SW 1271 (cell line): Measurements from ENCODE around the gene ZBTB48.
"Not testable (repeated sequence)": the region's sequence is repeated elsewhere in the genome, so short reads cannot be mapped to it uniquely, and the experiment has no call there.

ENCODE experiments used
- DNase-seq, 2 experiments: peaks; one replicate each; lab custom pipeline; 2025; lab: John Stamatoyannopoulos, UW

ZBTB48 gene

GRCh38 chr1:6591222-6591621, 11.4 kb downstream of the ZBTB48 start:
- DNase-seq = no peak

GRCh38 chr1:6591644-6592043, 11.8 kb downstream of the ZBTB48 start:
- no peak for DNase-seq

DNA sequence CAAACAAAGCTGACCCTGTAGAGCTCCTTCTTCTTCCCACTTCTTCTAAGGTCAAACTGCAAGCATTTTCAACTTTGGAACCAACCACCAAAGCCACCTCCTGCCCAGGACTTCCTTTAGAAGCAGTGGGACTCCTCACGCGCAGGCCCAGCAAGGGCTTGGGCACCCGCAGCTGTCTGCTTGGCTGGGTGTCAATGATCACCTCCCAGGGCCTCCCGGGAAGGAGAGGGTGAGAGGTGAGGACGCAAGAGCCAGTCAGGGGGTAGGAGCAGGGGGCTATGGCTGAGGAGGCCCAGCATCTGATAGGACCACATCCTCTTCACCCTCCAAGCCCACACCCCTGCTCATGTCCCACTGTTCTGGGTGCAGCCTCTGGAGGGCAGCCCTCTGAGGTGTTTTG, 12.6 kb downstream of the ZBTB48 start:
- no peak for DNase-seq

GRCh38 chr1:6592865-6593593, 13.2 kb downstream of the ZBTB48 start:
- DNase-seq = no peak

DNA sequence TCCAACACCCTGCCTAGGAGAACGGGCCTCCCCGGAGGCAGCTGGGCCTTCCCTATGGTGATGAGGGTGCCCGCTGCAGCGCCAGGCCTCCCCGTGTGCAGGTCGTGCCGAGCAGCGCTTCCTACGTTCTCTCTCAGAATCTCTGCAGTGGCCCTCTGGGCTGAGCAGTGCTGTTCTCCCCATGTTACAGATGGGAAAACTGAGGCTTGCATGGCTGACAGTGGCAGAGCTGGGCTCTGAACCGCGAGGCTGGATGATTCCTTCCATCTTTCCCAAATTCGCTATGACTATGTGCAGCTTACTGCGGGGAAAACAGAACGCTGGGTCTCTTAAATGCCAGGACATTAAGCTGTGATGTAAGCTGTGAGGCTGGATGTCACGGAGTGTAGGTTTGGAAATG, 14.0 kb downstream of the ZBTB48 start:
- DNase-seq = no peak

GRCh38 chr1:6594977-6595740, 15.4 kb downstream of the ZBTB48 start:
- DNase-seq = no peak

- DNase-seq = no peak
Measured at GRCh38 chr1:6596351-6596750, 16.6 kb downstream of the ZBTB48 start.

- DNase-seq = no peak
Measured at GRCh38 chr1:6596886-6597776, 17.3 kb downstream of the ZBTB48 start.

DNA sequence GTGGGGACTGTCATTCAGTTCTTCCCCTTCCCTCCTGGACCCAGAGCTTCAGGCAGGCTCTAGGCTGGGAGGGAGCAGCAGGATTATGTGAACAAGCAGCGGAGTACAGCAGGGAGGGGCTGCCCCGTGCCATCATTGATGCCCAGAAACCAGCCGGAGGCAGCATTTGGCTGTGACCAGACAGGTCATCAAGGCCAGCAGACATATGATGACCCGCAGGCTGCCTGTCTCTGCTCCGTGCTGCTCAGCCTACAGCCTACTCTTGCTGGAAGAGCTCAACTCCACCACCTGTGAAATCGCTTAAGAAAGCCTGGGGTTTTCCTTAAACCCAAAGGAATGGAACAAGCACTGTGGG, 18.0 kb downstream of the ZBTB48 start:
- no peak for DNase-seq

DNA sequence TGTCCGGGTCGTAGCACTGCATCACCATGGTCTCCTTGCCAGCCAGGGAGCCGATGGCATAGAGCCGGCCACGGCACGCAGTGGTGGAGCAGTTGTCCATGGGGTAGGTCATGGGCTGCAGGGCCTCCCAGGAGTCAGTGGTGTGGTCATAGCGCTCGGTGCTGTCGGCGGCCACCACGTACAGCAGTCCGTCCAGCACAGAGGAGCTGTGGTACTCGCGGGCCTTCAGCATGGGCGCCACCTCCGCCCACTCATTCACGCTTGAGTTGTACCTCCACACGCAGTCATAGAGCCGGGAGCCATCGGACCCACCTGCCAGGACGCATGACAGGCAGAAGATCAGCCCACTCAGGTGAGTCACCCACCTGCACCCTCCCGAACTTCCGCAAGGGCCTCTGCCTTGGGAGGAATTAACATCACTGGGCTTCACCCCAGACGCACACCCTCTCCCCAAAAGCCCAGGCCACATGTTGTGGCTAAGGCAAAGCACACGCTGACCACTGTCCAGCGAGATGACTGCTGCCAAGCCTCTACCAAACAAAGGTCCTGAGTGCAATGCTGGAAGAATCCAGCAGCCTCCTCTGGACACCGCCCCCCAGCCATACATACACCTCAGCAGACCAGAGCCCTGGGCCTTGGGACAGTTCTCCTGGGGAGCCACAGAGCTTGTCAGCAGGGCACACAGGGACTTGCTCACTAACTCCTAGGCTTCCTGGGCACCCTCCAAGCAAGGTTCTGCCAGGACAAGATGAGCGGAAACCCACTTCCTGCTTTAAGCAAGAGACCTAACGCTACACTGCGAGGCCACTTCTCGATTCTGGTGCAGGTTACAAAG, 19.6 kb downstream of the ZBTB48 start:
- no peak for DNase-seq

DNA sequence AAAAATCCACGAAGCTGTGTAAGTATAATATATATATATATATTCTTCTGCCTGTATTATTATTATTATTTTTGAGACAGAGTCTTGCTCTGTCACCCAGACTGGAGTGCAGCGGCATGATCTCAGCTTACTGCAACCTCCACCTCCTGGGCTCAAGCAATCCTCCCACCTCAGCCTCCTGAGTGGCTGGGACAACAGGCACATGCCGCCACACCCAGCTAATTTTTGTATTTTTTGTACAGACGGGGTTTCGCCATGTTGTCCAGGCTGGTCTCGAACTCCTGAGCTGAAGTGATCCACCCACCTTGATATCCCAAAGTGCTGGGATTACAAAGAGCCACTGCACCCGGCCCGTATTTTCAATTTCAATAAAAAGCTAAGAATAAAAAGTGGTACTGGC, 20.2 kb downstream of the ZBTB48 start:
- not testable (repeated sequence) for DNase-seq

DNA sequence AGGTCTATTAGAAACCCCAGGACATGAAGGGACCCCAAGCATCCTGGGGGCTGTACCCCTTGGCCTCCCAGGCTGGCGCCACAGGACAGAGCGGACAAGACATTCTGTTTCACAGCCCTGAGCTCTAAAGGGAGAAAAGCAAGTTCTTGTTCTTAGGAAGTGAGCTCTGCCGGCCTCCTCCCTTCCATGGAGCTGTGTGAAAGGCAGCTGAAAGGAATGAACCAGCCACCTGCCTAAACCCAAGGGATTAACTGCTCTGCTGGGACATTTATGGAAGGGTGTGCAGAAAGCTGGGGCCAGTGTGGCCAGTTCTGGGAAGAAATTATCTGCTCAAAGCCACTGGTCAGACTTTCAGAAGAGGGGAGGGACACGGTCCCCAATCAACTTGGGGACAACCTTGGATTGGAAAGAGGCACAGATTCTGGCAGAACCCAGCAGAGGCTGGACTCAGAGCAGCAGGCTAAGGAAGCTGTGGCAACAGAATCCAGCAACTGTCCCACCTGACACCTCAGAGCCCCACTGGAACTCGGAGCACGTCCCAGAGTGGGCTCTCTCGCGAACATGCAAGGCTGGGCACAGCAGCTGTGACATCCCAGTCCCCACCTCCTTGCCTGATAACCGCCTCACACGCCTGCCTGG, 20.7 kb downstream of the ZBTB48 start:
- DNase-seq = no peak

DNA sequence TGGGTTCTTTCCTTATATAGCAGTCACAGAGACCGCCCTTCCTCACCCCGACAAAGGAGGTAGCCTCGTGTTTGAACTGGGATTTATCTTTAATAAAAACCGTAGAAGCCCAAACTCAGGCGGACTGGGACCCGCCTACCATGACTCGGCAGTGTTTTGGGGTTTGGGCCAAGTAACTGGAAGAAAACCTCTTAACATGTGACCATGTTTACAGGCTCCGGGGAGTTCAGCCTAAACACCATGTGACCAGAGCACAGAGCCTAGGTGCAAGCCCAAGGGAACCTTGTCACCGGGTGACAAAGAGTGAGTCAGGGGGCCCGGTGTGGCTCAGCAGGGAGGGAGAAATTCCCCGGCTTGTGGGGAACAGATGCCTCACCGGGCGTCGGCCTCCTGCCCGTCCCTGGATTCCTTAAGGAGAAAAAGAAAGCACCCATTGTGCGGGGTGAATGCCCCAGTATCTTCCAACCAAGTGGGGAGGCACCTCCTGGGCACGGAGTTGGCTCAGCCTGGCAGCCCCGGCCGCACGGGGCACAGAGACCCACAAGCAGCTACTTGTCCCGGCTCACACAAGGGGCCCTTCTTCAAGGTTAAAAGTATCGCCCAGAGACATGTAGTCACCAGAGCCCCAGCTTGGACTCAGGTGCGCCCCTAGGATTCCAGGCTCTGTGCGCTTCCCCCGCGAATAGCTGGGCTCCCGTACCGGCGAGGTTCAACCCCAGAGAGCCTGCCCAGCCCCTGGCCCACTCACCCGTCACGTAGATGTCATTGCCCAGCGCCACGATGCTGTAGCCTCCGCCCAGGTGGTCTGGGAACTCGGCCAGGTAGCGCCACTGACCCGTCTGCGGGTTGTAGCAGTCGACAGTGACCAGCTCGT, 21.5 kb downstream of the ZBTB48 start:
- DNase-seq = peak; percentile 72 to 75

- DNase-seq = no peak
Measured at GRCh38 chr1:6601923-6602668, 22.3 kb downstream of the ZBTB48 start.

DNA sequence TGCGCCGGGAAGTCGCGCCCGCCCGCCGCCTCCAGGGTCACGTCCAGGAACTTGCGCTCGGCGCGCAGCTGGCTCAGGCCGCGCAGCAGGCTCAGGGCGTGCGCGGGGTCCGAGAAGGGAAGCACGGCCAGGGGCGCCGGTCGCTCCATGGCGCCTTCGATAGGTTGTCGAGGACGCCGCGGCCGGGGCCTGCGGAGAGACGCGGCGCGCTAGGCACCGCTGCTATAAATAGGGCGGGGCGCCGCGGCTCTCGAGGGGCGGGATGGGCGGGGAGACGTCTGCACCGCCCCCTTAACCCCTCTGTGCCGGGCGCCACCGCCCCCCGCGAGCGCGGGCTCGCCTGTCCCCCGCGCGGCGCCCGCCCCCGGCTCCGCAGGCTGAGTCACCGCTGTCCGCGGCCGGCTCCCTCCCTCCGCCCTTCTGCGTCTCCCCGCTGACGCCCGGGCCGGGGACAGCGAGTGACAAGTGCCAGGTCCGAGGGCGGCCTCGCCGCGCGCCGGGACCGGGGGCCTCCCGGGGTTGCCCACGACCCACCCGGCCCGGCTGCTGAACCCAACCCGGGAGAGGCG, 23.0 kb downstream of the ZBTB48 start, which contains the start of gene KLHL21:
TSS of gene KLHL21 (minus strand) at position 201 of the 569 bp plus-strand sequence. CDS start at position 149, 52 bp downstream.
- DNase-seq = peak; percentile 24 to 80

DNA sequence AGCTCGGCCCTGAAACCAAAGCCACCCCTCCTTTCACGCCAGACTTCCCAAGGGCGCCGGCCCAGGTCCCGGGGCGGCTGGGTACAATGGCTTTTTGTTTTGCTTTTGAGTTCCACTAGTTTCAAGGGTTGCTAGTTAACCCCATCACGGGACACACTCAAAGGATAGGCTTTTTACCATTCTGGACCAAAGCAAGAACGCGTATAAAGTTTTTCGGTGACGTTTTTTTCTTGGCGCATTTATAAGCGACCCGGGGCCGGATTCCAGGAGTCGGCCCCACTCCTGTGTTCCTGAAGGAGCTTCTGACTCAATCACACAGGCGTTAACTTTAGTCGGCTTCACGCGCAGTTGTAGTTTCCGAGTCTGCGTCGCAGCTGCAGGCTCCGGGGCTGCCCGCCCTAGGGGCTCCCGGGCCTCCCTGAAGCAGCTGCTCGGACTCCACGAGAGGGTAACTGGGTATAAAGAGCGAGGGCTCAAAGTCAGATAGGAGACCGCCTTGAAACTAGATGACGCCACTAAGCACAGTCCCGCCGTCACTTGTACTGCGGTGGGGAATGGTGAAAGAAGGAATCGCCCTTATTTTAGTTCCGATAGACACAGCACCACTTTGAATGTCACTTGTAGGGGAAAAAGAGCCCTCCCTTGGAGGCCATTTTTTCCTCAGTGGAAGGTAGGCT, 23.6 kb downstream of the ZBTB48 start:
- peak; percentile 34 to 59 for DNase-seq

DNA sequence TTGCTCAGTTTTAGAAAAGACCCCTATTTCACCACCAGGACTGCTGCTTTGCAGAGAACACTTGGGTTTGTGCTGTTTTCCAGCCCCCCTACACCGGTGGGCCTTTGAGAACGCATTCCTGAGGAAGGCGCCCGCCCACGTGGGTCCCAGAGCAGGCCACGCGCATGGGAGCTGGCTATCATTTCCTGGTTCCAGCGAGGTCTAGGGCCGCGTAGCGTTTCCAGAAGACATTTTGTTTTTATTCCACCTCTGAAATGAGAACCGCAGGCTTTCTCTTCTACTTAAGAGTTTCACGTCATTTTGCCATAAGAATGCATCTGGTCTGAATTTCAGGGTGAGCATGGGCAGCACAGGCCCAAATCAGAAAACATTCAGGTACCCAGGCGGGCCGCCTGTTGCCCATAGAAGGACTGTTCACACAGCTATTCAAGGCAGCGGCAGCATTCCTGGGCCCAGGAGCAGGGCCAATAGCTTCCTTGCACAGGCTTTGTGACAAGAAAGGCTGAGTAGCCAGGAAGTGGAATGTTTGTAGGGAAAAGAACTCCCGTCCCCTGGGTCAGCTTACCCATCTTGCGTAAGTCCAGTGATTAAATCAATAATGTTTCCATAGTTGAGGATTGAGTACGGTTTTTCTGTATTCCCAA, 24.2 kb downstream of the ZBTB48 start:
- DNase-seq = no peak
